IMR-90 (cell line): ENCODE measurements around the gene KRTAP5-6. TPM values are rescaled to one million over a fixed set of nuclear protein-coding genes. Genes with fewer than 3 reads are reported as not detected.

Source experiments
- ATAC-seq: fragments of 200-7000 bp; cut with Tn5 transposase; 2 replicates; pipeline ENCODE4 v1.9.1; 2020; ENCODE audit warnings: low read depth, mild to moderate bottlenecking, moderate library complexity
- BruUV-seq: library from RNA; stranded (reverse); fragments of 400-500 nt; replicated peaks from 2 replicates; lab custom pipeline; 2021; lab: Mats Ljungman, UMichigan
- CTCF ChIA-PET: fragments of 300-600 bp; formaldehyde crosslinking; extraction: SDS; loops from one replicate; lab custom pipeline; 2021; ENCODE audit warnings: antibody characterized with exemption; lab: Yijun Ruan, JAX
- POLR2A ChIA-PET: fragments of 300-600 bp; sonication (Branson Sonifier 250); formaldehyde crosslinking; loops from one replicate; lab custom pipeline; 2022; ENCODE audit warnings: antibody characterized with exemption; ENCODE audit not compliant: unreplicated experiment; lab: Charles Lee
- DNase-seq: peaks from one replicate; pipeline ENCODE4 v3.0.0; 2013
- H2AFZ ChIP-seq: replicated peaks from 2 replicates; pipeline ENCODE3; 2013; ENCODE audit warnings: low read length, mild to moderate bottlenecking; ENCODE audit not compliant: poor library complexity
- H2AK5ac ChIP-seq: 2 replicates; pipeline ENCODE4 v1.6.1; 2013; ENCODE audit warnings: low read depth, low read length, inconsistent platforms
- H2AK9ac ChIP-seq: replicated peaks from 2 replicates; pipeline ENCODE3; 2013; ENCODE audit warnings: mild to moderate bottlenecking, low read depth, low read length, moderate library complexity; ENCODE audit not compliant: poor library complexity
- H2BK120ac ChIP-seq: 2 replicates; pipeline ENCODE4 v1.6.1; 2013; ENCODE audit warnings: low read depth, low read length, inconsistent platforms
- H2BK15ac ChIP-seq: 3 replicates; pipeline ENCODE4 v1.6.1; 2013; ENCODE audit warnings: low read depth, low read length, inconsistent platforms
- H2BK20ac ChIP-seq: 2 replicates; pipeline ENCODE4 v1.6.1; 2013; ENCODE audit warnings: low read depth, mild to moderate bottlenecking, inconsistent platforms, low read length, moderate library complexity
- H2BK5ac ChIP-seq: 2 replicates; pipeline ENCODE4 v1.6.1; 2013; ENCODE audit warnings: mild to moderate bottlenecking, low read depth, low read length, inconsistent platforms; ENCODE audit not compliant: poor library complexity, severe bottlenecking
- H3K14ac ChIP-seq: replicated peaks from 2 replicates; pipeline ENCODE4 v1.6.1; 2013; ENCODE audit warnings: low read depth, low read length, inconsistent platforms
- H3K18ac ChIP-seq: 2 replicates; pipeline ENCODE4 v1.6.1; 2013; ENCODE audit warnings: low read depth, low read length, control low read depth
- H3K23ac ChIP-seq: 2 replicates; pipeline ENCODE4 v1.6.1; 2013; ENCODE audit warnings: low read depth, low read length, inconsistent platforms
- H3K27ac ChIP-seq: 2 replicates; pipeline ENCODE4 v1.5.1; 2013; ENCODE audit warnings: mild to moderate bottlenecking, control low read depth, low read length; ENCODE audit not compliant: insufficient read depth
- H3K27me3 ChIP-seq: 2 replicates; pipeline ENCODE4 v1.6.1; 2013; ENCODE audit warnings: low read length; ENCODE audit not compliant: control insufficient read depth, insufficient read depth
- H3K36me3 ChIP-seq: 2 replicates; pipeline ENCODE4 v1.6.1; 2013; ENCODE audit warnings: low read length, mixed read lengths; ENCODE audit not compliant: control insufficient read depth, insufficient read depth
- H3K4ac ChIP-seq: 2 replicates; pipeline ENCODE4 v1.6.1; 2013; ENCODE audit warnings: low read depth, low read length, inconsistent platforms
- H3K4me1 ChIP-seq: 2 replicates; pipeline ENCODE4 v1.6.1; 2013; ENCODE audit warnings: low read length, mixed read lengths; ENCODE audit not compliant: control insufficient read depth, insufficient read depth
- H3K4me2 ChIP-seq: 2 replicates; pipeline ENCODE4 v1.6.1; 2013; ENCODE audit warnings: low read depth, mild to moderate bottlenecking, control low read depth, low read length, moderate library complexity
- H3K4me3 ChIP-seq: 2 replicates; pipeline ENCODE4 v1.5.1; 2013; ENCODE audit warnings: low read depth, mild to moderate bottlenecking, control low read depth, low read length, moderate library complexity; ENCODE audit not compliant: insufficient read depth
- H3K56ac ChIP-seq: 2 replicates; pipeline ENCODE4 v1.6.1; 2013; ENCODE audit warnings: low read length, inconsistent platforms; ENCODE audit not compliant: insufficient read depth; ENCODE audit errors: extremely low read depth
- H3K79me1 ChIP-seq, 2 experiments: 2 replicates each; pipeline ENCODE4 v1.6.1; 2013; ENCODE audit warnings: low read length in 2 of 2, inconsistent platforms in 1 of 2, low read depth in 1 of 2
- H3K9ac ChIP-seq: 2 replicates; pipeline ENCODE4 v1.6.1; 2013; ENCODE audit warnings: low read depth, low read length, control low read depth
- H3K9me1 ChIP-seq: 2 replicates; pipeline ENCODE4 v1.6.1; 2013; ENCODE audit warnings: low read length, inconsistent platforms; ENCODE audit not compliant: insufficient read depth
- H3K9me3 ChIP-seq: 2 replicates; pipeline ENCODE4 v1.6.1; 2013; ENCODE audit warnings: low read length; ENCODE audit not compliant: control insufficient read depth, insufficient read depth
- H4K20me1 ChIP-seq: 2 replicates; pipeline ENCODE4 v1.6.1; 2013; ENCODE audit warnings: low read length, inconsistent platforms; ENCODE audit not compliant: insufficient read depth
- H4K5ac ChIP-seq: 2 replicates; pipeline ENCODE4 v1.6.1; 2013; ENCODE audit warnings: mild to moderate bottlenecking, low read depth, low read length, control low read depth
- H4K8ac ChIP-seq, 2 experiments: 2 replicates each; pipeline ENCODE4 v1.6.1; 2013; ENCODE audit warnings: low read depth in 2 of 2, low read length in 2 of 2, control low read depth in 1 of 2, inconsistent platforms in 1 of 2
- H4K91ac ChIP-seq: 2 replicates; pipeline ENCODE4 v1.6.1; 2013; ENCODE audit warnings: low read depth, low read length, inconsistent platforms; ENCODE audit not compliant: insufficient read depth
- BHLHE40 ChIP-seq: fragments of 150-350 bp; IDR thresholded peaks from 2 replicates; pipeline ENCODE4 v1.6.1; 2016; ENCODE audit warnings: mild to moderate bottlenecking, low read depth, low read length
- CEBPB ChIP-seq: IDR thresholded peaks from 2 replicates; pipeline ENCODE4 v1.6.1; 2012; ENCODE audit warnings: low read depth, low read length, improper control_type of control experiment
- CHD1 ChIP-seq: IDR thresholded peaks from 2 replicates; pipeline ENCODE4 v1.6.1; 2012; ENCODE audit warnings: low read depth, low read length, improper control_type of control experiment
- FOS ChIP-seq: fragments of 150-350 bp; IDR thresholded peaks from 2 replicates; pipeline ENCODE4 v1.6.1; 2016; ENCODE audit warnings: low read depth, low read length
- MAFK ChIP-seq: IDR thresholded peaks from 2 replicates; pipeline ENCODE4 v1.6.1; 2012; ENCODE audit warnings: low read depth, low read length, improper control_type of control experiment
- MAZ ChIP-seq: IDR thresholded peaks from 2 replicates; pipeline ENCODE4 v1.6.1; 2012; ENCODE audit warnings: low read depth, mild to moderate bottlenecking, low read length, improper control_type of control experiment, moderate library complexity, borderline replicate concordance
- MXI1 ChIP-seq: IDR thresholded peaks from 2 replicates; pipeline ENCODE4 v1.6.1; 2012; ENCODE audit warnings: low read depth, mild to moderate bottlenecking, low read length, moderate library complexity, borderline replicate concordance
- NFE2L2 ChIP-seq: fragments of 150-350 bp; IDR thresholded peaks from 2 replicates; pipeline ENCODE4 v1.6.1; 2016; ENCODE audit warnings: low read depth, mild to moderate bottlenecking, low read length
- POLR2A ChIP-seq: IDR thresholded peaks from 2 replicates; pipeline ENCODE4 v1.6.1; 2012; ENCODE audit warnings: mild to moderate bottlenecking, low read depth, low read length
- RAD21 ChIP-seq: IDR thresholded peaks from 2 replicates; pipeline ENCODE4 v1.6.1; 2012; ENCODE audit warnings: low read length, improper control_type of control experiment
- RCOR1 ChIP-seq: IDR thresholded peaks from 2 replicates; pipeline ENCODE4 v1.6.1; 2012; ENCODE audit warnings: mild to moderate bottlenecking, low read length, improper control_type of control experiment; ENCODE audit not compliant: insufficient replicate concordance
- RFX5 ChIP-seq: IDR thresholded peaks from 2 replicates; pipeline ENCODE4 v1.8.0; 2012; ENCODE audit warnings: low read depth, mild to moderate bottlenecking, low read length, moderate library complexity
- SMC3 ChIP-seq: fragments of 150-350 bp; IDR thresholded peaks from 2 replicates; pipeline ENCODE4 v1.6.1; 2016; ENCODE audit warnings: low read depth, mild to moderate bottlenecking, antibody characterized with exemption, low read length, moderate library complexity
- WGBS, 2 experiments: methylation state at CpG; one replicate each; pipeline versions ENCODE4 v1.1.5 to v1.1.7; 2013; ENCODE audit warnings: missing lambda C conversion rate in 2 of 2; ENCODE audit not compliant: insufficient read length in 1 of 2; ENCODE audit errors: extremely low coverage in 2 of 2; 5-methylcytosine and 5-hydroxymethylcytosine counted together
- dilution Hi-C: fragments of 300-500 bp; cut with HindIII; formaldehyde crosslinking; loops from one replicate; pipeline ENCODE4 v1.14.3; 2018; ENCODE audit warnings: low sequenced_read_pairs; ENCODE audit not compliant: unreplicated experiment
- in situ Hi-C: fragments of 300-500 bp; cut with MboI; formaldehyde crosslinking; loops from 3 replicates; pipeline ENCODE4 v1.14.3; 2019; ENCODE audit warnings: low sequenced_read_pairs, inconsistent platforms, mixed read lengths
- intact Hi-C: fragments of 100-400 bp; cut with micrococcal nuclease; formaldehyde crosslinking; loops from 2 replicates; pipeline ENCODE4 v1.10.0; 2022
- polyA plus RNA-seq, 3 experiments: library from polyadenylated mRNA; depleted of rRNA; stranded (reverse); fragments of >200 nt; gene quantifications; 2 replicates each; pipeline ENCODE4 v1.2.3, GENCODE V29; 2012; ENCODE audit warnings: low replicate concordance in 1 of 3
- total RNA-seq: library from RNA; depleted of rRNA; stranded (reverse); fragments of >200 nt; gene quantifications from 2 replicates; pipeline ENCODE4 v1.2.3, GENCODE V29; 2012
- TF ChIP-seq, protein P1 (sequence below): fragments of 150-350 bp; IDR thresholded peaks from 2 replicates; pipeline ENCODE4 v1.6.1; 2017; ENCODE audit warnings: mild to moderate bottlenecking, antibody characterized with exemption, low read length, low read depth
- TF ChIP-seq, protein P2 (sequence below): fragments of 150-350 bp; IDR thresholded peaks from 2 replicates; pipeline ENCODE4 v1.6.1; 2016; ENCODE audit warnings: low read depth, mild to moderate bottlenecking, low read length, moderate library complexity, borderline replicate concordance
- TF ChIP-seq, protein P3 (sequence below): conservative IDR thresholded peaks from 2 replicates; pipeline ENCODE4 v1.5.1; 2012; ENCODE audit warnings: mild to moderate bottlenecking, low read depth, low read length, improper control_type of control experiment

KRTAP5-6 gene
- total and polyA plus RNA-seq, 2 of the 4 experiments (the other 2 are of a cell fraction), result not detected

- no peak overlapping the region for H2AK9ac ChIP-seq
- H3K27me3 ChIP-seq, result peaks cover 62% of the 10 kb centered on the region
- H2BK15ac ChIP-seq, result no peak overlapping the region
- no peak overlapping the region for H3K4me3 ChIP-seq
- no peak overlapping the region for H2BK20ac ChIP-seq
- no peaks in the 10 kb centered on the region for H3K9me3 ChIP-seq
- H3K56ac ChIP-seq, result no peak overlapping the region
- no peaks in the 10 kb centered on the region for H3K36me3 ChIP-seq
- intact Hi-C loops, result no loop called here
- H4K8ac ChIP-seq, result no peak overlapping the region
- H2BK5ac ChIP-seq, result no peak overlapping the region
- no peak overlapping the region for H3K27ac ChIP-seq
- H3K4me2 ChIP-seq, result no peak overlapping the region
- ChIA-PET POLR2A (no interaction called here), CTCF (no interaction called here)
- BruUV-seq, result no TSS peak
- H3K23ac ChIP-seq, result no peak overlapping the region
- in situ Hi-C loops, result no loop called here
- DNase-seq (no peak), ATAC-seq (no peak)
- WGBS, 2 experiments, result 20% methylated on average over 1 of the region's 11 CpGs; no CpG with 5 or more reads in 1 of the 2 experiments
- no peaks in the 10 kb centered on the region for H3K4me1 ChIP-seq
- no peak overlapping the region for H3K4ac ChIP-seq
- no peak overlapping the region for H3K14ac ChIP-seq
- H3K9me1 ChIP-seq, result peaks cover 5% of the 10 kb centered on the region; the same call in 1 of the 2 replicates
- no peak overlapping the region for H3K9ac ChIP-seq
- H4K91ac ChIP-seq, result no peak overlapping the region
- H2BK120ac ChIP-seq, result no peak overlapping the region
- H2AFZ ChIP-seq, result peak overlapping the region; percentile 23
- no peaks in the 10 kb centered on the region for H4K20me1 ChIP-seq
- TF ChIP-seq BHLHE40 (no peak), MAZ (no peak), CHD1 (no peak), RAD21 (no peak), RFX5 (no peak), NFE2L2 (no peak), POLR2A (no peak), RCOR1 (no peak), MXI1 (no peak), CEBPB (no peak), FOS (no peak), SMC3 (no peak), MAFK (no peak)
- TF ChIP-seq, protein P1, sequence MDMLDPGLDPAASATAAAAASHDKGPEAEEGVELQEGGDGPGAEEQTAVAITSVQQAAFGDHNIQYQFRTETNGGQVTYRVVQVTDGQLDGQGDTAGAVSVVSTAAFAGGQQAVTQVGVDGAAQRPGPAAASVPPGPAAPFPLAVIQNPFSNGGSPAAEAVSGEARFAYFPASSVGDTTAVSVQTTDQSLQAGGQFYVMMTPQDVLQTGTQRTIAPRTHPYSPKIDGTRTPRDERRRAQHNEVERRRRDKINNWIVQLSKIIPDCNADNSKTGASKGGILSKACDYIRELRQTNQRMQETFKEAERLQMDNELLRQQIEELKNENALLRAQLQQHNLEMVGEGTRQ, result no peak
- TF ChIP-seq, protein P2, sequence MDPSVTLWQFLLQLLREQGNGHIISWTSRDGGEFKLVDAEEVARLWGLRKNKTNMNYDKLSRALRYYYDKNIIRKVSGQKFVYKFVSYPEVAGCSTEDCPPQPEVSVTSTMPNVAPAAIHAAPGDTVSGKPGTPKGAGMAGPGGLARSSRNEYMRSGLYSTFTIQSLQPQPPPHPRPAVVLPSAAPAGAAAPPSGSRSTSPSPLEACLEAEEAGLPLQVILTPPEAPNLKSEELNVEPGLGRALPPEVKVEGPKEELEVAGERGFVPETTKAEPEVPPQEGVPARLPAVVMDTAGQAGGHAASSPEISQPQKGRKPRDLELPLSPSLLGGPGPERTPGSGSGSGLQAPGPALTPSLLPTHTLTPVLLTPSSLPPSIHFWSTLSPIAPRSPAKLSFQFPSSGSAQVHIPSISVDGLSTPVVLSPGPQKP, result no peak
- TF ChIP-seq, protein P3, sequence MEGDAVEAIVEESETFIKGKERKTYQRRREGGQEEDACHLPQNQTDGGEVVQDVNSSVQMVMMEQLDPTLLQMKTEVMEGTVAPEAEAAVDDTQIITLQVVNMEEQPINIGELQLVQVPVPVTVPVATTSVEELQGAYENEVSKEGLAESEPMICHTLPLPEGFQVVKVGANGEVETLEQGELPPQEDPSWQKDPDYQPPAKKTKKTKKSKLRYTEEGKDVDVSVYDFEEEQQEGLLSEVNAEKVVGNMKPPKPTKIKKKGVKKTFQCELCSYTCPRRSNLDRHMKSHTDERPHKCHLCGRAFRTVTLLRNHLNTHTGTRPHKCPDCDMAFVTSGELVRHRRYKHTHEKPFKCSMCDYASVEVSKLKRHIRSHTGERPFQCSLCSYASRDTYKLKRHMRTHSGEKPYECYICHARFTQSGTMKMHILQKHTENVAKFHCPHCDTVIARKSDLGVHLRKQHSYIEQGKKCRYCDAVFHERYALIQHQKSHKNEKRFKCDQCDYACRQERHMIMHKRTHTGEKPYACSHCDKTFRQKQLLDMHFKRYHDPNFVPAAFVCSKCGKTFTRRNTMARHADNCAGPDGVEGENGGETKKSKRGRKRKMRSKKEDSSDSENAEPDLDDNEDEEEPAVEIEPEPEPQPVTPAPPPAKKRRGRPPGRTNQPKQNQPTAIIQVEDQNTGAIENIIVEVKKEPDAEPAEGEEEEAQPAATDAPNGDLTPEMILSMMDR, result no peak
- H2AK5ac ChIP-seq, result no peak overlapping the region
- H4K5ac ChIP-seq, result no peak overlapping the region
- H3K18ac ChIP-seq, result no peak overlapping the region
- no peaks in the 10 kb centered on the region for H3K79me1 ChIP-seq
- dilution Hi-C loops, result no loop called here
Observed at GRCh38 chr11:1730059-1730629, 33.1 kb downstream of the KRTAP5-6 start.
